ENCODE results near the gene C17orf75.

Gene C17orf75

DNA sequence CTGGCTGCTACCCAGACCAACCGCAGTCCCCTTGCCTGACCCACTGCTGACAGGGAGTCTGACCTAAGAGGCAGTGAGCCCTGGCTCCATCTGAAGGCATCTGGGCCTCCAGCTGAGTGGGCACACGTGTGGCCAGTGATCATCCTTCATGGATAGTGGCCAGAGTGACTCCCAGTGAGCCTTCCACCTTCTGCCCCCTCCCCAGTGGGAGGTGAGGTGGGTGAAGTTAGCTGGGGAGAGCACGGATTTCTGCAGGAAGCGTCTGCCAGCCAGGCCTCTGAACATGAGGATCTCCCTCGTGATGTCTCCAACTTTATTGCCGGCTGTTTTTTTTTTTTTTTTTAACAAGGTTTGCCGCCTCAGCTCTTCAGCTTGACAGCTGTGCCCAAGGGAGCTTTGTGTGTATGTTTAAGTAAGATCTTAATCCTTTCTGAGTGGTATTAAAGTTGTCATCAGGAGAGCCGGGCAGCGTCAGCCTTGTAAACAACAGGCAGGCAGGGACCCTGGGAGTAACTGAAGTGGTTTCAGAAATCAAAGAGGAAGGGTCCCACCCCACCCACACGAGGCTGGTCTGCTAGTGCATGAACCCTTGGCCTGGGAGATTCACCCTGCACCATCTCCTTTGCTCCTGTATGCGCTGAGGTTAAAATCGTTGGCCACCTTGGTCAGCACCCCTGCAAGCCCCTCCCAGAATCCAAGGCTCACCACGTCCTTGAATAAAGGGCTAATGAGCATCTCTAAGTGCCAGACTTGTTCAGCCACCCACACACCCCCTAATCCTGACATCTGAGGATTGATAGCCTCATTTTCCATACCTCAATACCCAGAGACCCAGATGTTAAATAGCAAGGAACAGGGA is 43.0 kb downstream of the C17orf75 start:
- no peak overlapping the region for H3K27ac Mint-ChIP-seq
- H3K36me3 Mint-ChIP-seq, result no peaks in the 10 kb centered on the region
- H3K27me3 Mint-ChIP-seq, result no peaks in the 10 kb centered on the region
- H3K4me3 Mint-ChIP-seq, result no peak overlapping the region
- no peaks in the 10 kb centered on the region for H3K9me3 Mint-ChIP-seq
- H3K4me1 Mint-ChIP-seq, result no peaks in the 10 kb centered on the region

DNA sequence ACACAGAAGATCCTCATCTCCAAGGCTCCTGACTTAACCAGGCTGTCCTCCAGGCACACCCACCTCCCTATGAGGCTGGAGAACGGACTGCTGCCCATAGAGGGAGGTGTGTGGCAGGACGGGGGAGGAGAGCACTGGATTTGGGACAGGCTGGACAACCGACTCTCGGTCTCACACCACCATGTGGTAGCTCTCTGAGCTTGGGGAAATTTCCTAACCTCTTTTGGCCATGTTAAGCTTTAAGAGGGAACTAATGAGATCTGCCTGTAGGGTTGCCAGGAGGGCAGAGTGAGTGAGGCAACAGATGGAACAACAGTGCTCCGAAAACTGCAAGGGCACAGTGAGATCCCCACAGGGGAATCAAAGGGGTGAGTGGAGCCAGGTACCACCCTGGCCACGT is 43.7 kb downstream of the C17orf75 start:
- H3K27me3 Mint-ChIP-seq, result no peaks in the 10 kb centered on the region
- H3K4me1 Mint-ChIP-seq, result no peaks in the 10 kb centered on the region
- no peaks in the 10 kb centered on the region for H3K9me3 Mint-ChIP-seq
- no peak overlapping the region for H3K4me3 Mint-ChIP-seq
- no peaks in the 10 kb centered on the region for H3K36me3 Mint-ChIP-seq
- H3K27ac Mint-ChIP-seq, result no peak overlapping the region

DNA sequence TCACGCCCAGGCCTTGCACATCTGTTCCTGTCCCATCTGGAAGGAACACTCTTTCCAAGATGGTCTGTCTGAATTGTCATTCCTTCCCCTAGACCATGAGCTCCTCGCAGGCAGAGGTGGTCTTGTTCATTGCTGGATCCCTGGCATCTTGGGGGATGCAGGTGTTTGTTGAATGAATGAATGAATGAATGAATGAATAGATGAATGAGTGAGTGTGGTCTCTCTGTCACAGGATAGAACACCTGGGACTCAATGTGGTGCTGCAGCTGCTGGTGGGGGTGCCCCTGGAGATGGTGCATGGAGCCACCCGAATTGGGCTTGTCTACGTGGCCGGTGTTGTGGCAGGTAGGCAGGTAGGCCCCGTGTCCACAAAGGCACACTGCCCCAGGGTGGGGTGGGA is 44.1 kb downstream of the C17orf75 start:
- no peaks in the 10 kb centered on the region for H3K4me1 Mint-ChIP-seq

DNA sequence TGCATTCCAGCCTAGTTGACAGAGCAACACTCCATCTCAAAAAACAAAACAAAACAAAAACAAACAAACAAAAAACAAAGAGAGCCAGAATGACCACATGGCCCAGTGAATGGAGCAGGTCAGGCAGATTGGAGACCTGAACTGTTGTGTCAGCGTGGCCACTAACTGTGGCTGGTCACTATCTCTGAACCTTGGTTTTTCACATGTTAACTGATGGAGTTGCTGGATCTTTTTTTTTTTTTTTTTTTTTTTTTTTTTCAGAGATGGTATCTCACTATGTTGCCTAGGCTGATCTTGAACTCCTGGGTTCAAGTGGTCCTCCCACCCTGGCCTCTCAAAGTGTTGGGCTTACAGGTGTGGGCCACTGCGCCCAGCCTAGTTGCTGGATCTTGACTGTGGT is 44.5 kb downstream of the C17orf75 start:
- Mint-ChIP-seq H3K27ac (no peak overlapping the region), H3K4me1 (no peaks in the 10 kb centered on the region), H3K36me3 (no peaks in the 10 kb centered on the region), H3K4me3 (no peak overlapping the region), H3K27me3 (no peaks in the 10 kb centered on the region), H3K9me3 (no peaks in the 10 kb centered on the region)

More for the DNA sequence above, 44.1 kb downstream of the C17orf75 start:
- no peaks in the 10 kb centered on the region for H3K9me3 Mint-ChIP-seq
- H3K27ac Mint-ChIP-seq, result no peak overlapping the region
- no peaks in the 10 kb centered on the region for H3K27me3 Mint-ChIP-seq
- no peaks in the 10 kb centered on the region for H3K36me3 Mint-ChIP-seq
- H3K4me3 Mint-ChIP-seq, result no peak overlapping the region

DNA sequence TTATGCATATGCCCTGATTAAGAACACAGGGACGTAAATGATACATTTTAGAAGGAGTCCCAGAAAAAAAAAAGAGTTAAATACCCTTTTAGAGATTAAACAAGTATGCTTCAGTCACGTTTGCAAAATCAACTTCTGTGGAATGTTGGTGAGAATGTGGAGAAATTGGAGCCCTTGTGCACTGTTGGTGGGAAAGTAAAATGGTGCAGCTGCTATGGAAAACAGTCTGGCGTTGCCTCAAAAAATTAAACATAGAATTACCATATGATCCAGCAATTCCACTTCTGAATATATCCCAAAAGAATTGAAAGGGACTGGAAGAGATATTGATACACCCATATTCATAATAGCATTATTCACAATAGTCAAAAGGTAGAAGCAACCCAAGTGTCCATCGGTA is 49.9 kb downstream of the C17orf75 start:
- Mint-ChIP-seq H3K27ac (no peak overlapping the region), H3K9me3 (no peaks in the 10 kb centered on the region), H3K27me3 (no peaks in the 10 kb centered on the region), H3K4me1 (no peaks in the 10 kb centered on the region), H3K4me3 (no peak overlapping the region), H3K36me3 (no peaks in the 10 kb centered on the region)

DNA sequence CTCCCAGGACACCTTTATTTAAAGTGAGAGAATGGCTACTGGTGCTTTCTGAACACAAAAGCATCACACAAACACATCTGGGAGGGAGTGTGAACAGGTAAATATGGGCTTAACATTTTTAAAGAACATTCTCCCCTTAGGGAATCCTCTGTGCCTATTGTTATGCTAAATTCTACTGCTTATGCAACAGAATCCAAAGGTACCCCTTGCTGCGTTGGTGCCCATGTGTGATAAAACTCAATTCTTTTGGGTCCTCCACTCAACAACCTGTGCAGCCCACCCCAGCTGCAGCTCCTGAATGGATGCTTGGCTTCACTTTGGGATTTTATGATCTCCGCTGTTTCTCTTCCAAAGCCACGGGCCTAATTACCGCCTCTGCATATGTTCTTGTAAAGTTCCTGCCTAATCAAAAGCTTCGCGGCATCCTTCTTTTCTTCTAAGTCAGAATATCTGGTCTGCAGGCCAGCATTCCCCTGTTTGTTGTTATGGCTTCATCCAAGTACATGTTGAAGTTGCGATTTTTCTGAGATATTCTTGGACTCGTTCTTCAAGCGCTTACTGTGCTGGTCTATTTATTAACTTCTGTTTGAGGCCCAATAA is 52.4 kb downstream of the C17orf75 start:
- Mint-ChIP-seq H3K4me3 (no peak overlapping the region), H3K9me3 (no peaks in the 10 kb centered on the region), H3K27ac (no peak overlapping the region), H3K4me1 (no peaks in the 10 kb centered on the region), H3K27me3 (no peaks in the 10 kb centered on the region), H3K36me3 (no peaks in the 10 kb centered on the region)

DNA sequence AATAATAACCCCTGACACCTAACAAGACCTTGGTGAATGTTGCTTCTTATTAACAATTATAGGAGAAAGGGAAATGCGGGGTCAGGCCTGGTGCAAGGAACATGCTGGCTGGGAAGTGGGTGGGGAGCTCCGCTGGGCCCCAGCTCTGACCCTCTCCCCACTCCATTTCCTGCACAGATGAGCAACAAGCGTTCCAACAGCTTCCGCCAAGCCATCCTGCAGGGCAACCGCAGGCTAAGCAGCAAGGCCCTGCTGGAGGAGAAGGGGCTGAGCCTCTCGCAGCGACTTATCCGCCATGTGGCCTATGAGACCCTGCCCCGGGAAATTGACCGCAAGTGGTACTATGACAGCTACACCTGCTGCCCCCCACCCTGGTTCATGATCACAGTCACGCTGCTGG is 53.4 kb downstream of the C17orf75 start:
- H3K4me3 Mint-ChIP-seq, result no peak overlapping the region
- no peaks in the 10 kb centered on the region for H3K36me3 Mint-ChIP-seq
- H3K4me1 Mint-ChIP-seq, result no peaks in the 10 kb centered on the region
- H3K27me3 Mint-ChIP-seq, result no peaks in the 10 kb centered on the region
- H3K27ac Mint-ChIP-seq, result no peak overlapping the region
- H3K9me3 Mint-ChIP-seq, result no peaks in the 10 kb centered on the region

DNA sequence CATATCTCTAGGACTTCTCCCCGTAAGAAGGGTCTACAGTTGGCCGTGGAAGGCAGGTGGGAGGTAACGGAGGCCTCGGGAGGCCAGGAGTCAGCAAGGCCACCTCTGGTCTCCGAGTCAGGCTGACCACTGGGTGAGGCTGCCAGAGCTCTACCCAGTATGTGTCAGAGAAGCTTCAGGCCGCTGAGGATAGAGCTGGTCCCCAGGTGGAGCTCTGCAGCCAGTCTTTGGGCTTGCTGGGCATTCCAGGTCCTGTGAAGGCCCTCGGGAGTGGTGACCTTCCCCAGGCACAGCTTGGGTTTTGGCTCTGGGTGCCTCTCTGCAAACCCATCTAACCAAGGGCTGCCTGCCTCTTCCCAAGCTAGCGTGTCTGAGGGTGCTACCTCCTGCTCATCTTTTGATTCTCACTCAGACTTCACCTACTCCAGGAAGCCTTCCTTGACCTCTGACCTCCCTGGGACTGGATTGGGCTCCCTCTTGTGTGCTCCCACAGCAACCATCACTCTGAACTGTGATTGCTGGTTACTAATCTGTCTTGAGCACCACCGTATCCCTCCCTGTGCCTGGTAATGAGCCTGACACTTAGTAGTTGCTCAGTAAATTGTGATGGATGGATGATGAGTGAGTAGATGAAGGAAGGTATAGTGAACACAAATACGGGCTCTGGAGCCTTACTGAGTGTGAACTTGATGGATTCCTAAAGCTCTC is 54.0 kb downstream of the C17orf75 start:
- no peak overlapping the region for H3K4me3 Mint-ChIP-seq
- no peaks in the 10 kb centered on the region for H3K36me3 Mint-ChIP-seq
- H3K27me3 Mint-ChIP-seq, result no peaks in the 10 kb centered on the region
- no peaks in the 10 kb centered on the region for H3K4me1 Mint-ChIP-seq
- H3K27ac Mint-ChIP-seq, result no peak overlapping the region
- no peaks in the 10 kb centered on the region for H3K9me3 Mint-ChIP-seq

DNA sequence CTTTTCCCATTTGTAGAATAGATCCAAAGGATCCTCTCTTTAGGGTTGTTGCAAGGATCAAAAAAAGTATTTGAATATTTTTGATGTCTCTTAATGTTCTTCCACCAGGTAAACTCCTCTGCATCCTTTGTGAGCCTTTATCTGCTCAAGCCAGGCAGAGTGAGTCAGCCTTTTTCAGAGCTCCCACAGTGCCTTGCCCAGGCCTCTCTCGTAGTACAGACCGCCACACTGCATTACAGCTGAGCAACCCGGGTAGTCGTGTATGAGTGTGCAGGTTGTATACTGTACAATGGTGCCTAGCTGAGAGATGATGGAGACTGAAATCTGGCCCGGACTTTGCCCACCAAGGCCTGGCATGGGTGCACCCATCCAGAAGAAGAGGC is 55.5 kb downstream of the C17orf75 start:
- no peaks in the 10 kb centered on the region for H3K4me1 Mint-ChIP-seq
- no peak overlapping the region for H3K27ac Mint-ChIP-seq
- H3K9me3 Mint-ChIP-seq, result no peaks in the 10 kb centered on the region
- no peak overlapping the region for H3K4me3 Mint-ChIP-seq
- H3K27me3 Mint-ChIP-seq, result no peaks in the 10 kb centered on the region
- no peaks in the 10 kb centered on the region for H3K36me3 Mint-ChIP-seq

DNA sequence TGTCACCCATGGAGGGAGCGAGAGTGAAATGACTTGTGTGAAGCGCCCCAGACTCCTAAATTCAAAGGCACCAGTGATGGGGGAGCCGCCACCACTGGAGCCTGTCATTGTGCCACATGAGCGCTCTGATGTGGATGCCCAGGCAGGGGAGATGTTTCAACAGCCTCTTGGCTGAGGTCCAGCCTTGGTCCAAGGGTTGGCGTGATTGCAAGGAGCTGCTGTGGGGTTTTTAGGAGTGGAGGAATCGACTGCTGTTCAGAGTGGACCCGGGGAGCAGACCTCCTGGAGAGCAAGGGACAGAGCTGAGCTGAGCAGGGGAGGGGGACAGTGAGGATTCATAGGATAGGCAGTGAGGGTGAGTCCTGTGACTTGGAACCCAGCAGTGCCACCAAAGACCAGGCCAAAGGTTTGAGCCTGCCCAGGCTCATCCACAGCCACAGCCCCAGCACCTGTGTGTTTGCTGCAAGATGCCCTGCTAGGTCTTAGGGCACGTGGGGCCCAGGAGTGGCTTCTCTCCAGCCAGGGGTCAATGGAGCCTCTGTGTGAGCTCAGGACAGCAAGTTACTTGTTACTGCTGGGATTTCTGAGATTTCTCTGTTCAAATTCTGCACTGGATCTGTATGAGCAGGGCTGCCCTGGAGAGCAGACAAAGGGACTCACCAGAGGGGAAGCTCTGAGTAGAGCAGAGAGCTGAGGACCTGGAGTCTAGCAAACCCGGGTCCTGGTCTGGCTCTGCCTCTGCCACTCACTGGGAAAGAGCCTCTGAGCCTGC is 56.0 kb downstream of the C17orf75 start:
- Mint-ChIP-seq H3K27ac (no peak overlapping the region), H3K9me3 (no peaks in the 10 kb centered on the region), H3K27me3 (no peaks in the 10 kb centered on the region), H3K4me3 (no peak overlapping the region), H3K4me1 (no peaks in the 10 kb centered on the region), H3K36me3 (no peaks in the 10 kb centered on the region)

DNA sequence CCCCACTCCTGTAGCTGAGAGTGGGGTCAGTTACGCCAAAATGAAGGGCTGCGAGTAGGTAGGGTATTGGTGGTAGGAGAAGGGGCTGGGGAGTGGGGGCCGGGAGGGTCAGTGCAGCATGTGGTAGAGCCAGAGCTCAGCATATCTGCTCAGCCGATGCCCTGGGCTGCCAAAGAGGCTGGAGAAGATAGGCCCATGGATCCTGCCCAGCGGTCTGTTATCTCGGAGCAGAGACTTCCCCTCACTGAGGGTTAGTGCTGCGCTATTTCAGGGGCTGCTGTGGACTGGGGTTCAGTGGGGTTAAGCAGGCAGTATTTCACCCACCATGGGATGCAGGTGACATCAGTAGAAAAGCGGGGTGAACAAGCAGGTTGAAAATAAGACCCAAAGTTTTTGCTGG is 56.7 kb downstream of the C17orf75 start:
- Mint-ChIP-seq H3K4me1 (no peaks in the 10 kb centered on the region), H3K4me3 (no peak overlapping the region), H3K27me3 (no peaks in the 10 kb centered on the region), H3K36me3 (no peaks in the 10 kb centered on the region), H3K9me3 (no peaks in the 10 kb centered on the region), H3K27ac (no peak overlapping the region)

DNA sequence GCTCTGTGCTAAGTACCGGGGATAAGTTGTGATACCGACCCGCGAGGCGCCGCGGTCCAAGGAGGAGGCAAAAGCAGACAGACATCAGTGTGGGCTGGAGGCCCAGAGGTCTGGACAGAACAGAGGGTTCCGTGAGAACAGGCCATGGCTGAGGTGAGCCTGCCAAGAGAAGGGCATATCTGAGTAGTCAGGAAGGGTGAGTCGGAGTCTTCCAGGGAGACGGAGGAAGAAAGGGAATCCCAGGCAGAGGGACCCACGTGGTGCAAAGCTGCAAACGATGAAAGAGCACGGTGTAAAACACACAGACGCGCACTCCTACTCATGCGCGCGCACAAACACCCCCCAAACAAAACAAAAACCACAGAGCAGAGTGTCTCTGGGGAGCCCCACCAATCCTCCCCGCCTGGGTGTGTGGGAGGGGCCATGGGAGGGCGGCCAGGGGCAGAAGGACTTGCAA is 58.2 kb downstream of the C17orf75 start:
- no peak overlapping the region for H3K4me3 Mint-ChIP-seq
- no peaks in the 10 kb centered on the region for H3K9me3 Mint-ChIP-seq
- H3K4me1 Mint-ChIP-seq, result no peaks in the 10 kb centered on the region
- H3K27ac Mint-ChIP-seq, result no peak overlapping the region
- H3K27me3 Mint-ChIP-seq, result no peaks in the 10 kb centered on the region
- H3K36me3 Mint-ChIP-seq, result no peaks in the 10 kb centered on the region

DNA sequence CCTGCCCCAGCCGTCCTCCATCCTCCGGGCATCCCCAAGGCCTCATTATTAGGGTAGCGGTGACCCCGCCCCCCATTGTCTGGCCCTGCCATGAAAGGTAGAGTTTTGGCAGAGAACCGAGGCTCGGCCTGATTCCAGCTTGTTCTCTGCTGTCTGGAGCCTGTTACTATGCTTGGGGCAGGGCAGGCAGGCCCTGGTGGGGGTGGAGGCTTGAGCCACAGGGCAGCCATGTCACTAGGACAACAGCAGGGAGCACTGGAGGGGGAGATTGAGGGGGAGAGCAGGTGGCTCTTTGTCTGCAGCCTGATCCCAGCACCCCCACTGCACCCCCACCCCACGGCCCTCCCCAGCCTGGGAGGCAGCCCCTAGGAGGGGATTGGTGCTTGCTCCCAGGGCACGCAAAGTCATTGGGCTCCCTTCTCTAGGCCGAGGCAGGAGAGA is 60.9 kb downstream of the C17orf75 start:
- Mint-ChIP-seq H3K27me3 (no peaks in the 10 kb centered on the region), H3K9me3 (no peaks in the 10 kb centered on the region), H3K36me3 (no peaks in the 10 kb centered on the region), H3K27ac (no peak overlapping the region), H3K4me1 (no peaks in the 10 kb centered on the region), H3K4me3 (no peak overlapping the region)

DNA sequence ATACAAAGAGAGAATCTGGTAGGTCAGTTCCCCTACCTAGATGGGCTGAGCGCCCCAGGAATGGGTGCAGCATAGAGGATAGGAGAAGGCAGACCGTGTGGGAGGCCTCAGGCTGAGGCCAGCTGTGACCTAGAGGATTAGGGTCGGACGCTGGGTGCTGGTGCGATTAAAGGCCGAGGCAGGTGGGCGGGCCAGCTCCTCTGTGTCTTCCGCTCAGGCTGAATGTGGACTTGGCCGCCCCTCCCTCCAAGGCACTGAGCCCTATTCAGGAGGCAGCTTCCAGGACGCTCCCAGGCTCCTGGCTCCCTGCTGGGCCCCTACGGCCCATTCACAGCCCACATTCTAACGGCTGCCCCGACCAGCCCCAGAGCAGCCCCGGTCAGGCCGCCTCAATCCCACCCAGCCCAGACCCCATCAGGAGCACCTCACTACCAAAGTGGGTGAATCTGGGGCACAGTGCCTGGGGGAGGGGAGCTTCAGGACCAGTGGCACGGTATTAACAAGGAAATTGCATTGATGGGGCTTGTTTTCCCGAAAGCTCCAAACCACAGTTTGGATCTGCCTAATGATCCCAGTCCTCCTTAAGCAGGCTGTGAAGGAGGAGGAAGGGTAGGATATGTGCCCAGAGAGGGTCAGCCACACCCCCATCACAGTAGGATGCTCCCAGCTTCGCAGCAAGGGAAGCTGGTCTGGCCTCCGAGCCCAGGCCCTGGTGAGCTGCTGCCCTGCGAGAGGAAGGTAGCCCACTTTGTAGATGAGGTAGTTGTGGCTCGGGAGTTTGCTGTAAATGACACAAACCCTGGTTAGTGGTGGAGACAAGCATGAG is 61.9 kb downstream of the C17orf75 start:
- H3K36me3 Mint-ChIP-seq, result no peaks in the 10 kb centered on the region
- no peaks in the 10 kb centered on the region for H3K27me3 Mint-ChIP-seq
- no peak overlapping the region for H3K27ac Mint-ChIP-seq
- H3K9me3 Mint-ChIP-seq, result no peaks in the 10 kb centered on the region
- no peak overlapping the region for H3K4me3 Mint-ChIP-seq
- no peaks in the 10 kb centered on the region for H3K4me1 Mint-ChIP-seq

DNA sequence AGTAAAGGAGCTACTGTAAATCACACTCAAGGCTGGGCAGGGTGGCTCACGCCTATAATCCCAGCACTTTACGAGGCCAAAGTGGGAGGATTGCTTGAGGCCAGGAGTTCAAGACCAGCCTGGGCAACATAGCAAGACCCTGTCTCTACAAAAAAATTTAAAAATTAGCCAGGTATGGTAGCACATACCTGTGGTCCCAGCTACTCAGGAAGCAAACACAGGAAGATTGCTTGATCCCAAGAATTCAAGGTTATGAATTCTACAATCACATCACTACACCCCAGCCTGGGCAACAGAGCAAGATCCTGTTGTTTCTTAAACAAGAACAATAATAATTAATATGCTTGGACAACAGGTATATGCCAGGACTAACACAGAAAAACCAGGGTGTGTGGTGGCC is 63.2 kb downstream of the C17orf75 start:
- H3K27me3 Mint-ChIP-seq, result no peaks in the 10 kb centered on the region

More for the DNA sequence above, 63.2 kb downstream of the C17orf75 start:
- Mint-ChIP-seq H3K4me1 (no peaks in the 10 kb centered on the region), H3K36me3 (no peaks in the 10 kb centered on the region), H3K4me3 (no peak overlapping the region), H3K9me3 (no peaks in the 10 kb centered on the region), H3K27ac (no peak overlapping the region)

Data from activated naive CD4-positive, alpha-beta T cell treated with anti-CD3 and anti-CD28 coated beads, Interleukin-2, amount 50 U/mL, for 24 hours (primary cell).